SK-N-MC (cell line): ENCODE measurements around the gene MACROD2.

Experiments used
- EZH2 ChIP-seq: fragments of 200-600 bp; sonication (generic); IDR thresholded peaks from one replicate; pipeline ENCODE4 v1.6.1; 2017; ENCODE audit warnings: antibody characterized with exemption
- POLR2AphosphoS5 ChIP-seq: IDR thresholded peaks from 2 replicates; pipeline ENCODE4 v1.6.1; 2012; ENCODE audit warnings: mild to moderate bottlenecking, low read depth, low read length, borderline replicate concordance

DNA sequence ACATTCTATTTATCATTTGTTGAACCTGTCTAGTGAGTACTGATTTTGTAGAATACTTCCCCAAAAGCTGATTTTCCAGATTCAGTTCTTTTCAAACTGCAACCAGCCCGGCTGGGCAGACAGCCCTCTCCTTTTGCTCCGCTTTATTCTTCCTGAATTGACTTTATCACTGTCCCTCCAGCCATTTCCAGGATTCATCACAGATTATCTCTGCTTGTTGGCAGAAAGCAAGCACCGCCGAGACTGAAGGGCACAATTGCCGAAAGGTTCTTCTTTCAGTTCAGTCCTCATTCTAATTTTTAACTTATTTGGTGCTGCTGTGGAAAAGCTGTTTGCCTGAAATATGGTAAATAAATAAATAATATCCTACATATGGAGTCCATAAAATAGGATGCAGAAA lies 711.2 kb downstream of the MACROD2 start:
- TF ChIP-seq POLR2AphosphoS5 (no peak), EZH2 (no peak)
